GM18508 (cell line): ENCODE results near the gene LMO2.
"Not testable (repeated sequence)": the region's sequence is repeated elsewhere in the genome, so short reads cannot be mapped to it uniquely, and the experiment has no call there.

ENCODE experiments used
- ATAC-seq: cut with Tn5 transposase; IDR thresholded peaks from one replicate; pipeline ENCODE4 v1.9.1; 2021; ENCODE audit warnings: moderate number of reproducible peaks; ENCODE audit not compliant: insufficient read depth, unreplicated experiment

LMO2 gene

GRCh38 chr11:33866936-33867335 is 24.9 kb downstream of the LMO2 start:
- ATAC-seq = no peak

- ATAC-seq = no peak
These were observed 27.4 kb downstream of the LMO2 start for GRCh38 chr11:33864479-33864878.

- no peak for ATAC-seq
These were observed 28.3 kb downstream of the LMO2 start for GRCh38 chr11:33863418-33864172.

GRCh38 chr11:33861941-33862589 is 29.8 kb downstream of the LMO2 start:
- no peak for ATAC-seq

- ATAC-seq = no peak
These were observed 30.5 kb downstream of the LMO2 start for GRCh38 chr11:33861386-33861785.

- ATAC-seq = no peak
These were observed 30.9 kb downstream of the LMO2 start for GRCh38 chr11:33860926-33861325.

- no peak for ATAC-seq
These were observed 32.6 kb downstream of the LMO2 start for GRCh38 chr11:33859306-33859705.

GRCh38 chr11:33857933-33858371 is 33.9 kb downstream of the LMO2 start:
- no peak for ATAC-seq

GRCh38 chr11:33855500-33855899 is 36.4 kb downstream of the LMO2 start:
- no peak for ATAC-seq

- ATAC-seq = no peak
These were observed 43.0 kb downstream of the LMO2 start for GRCh38 chr11:33848717-33849390.

GRCh38 chr11:33847251-33847650 is 44.6 kb downstream of the LMO2 start:
- ATAC-seq = no peak

GRCh38 chr11:33844236-33844635 is 47.6 kb downstream of the LMO2 start:
- no peak for ATAC-seq

- no peak for ATAC-seq
These were observed 48.9 kb downstream of the LMO2 start for GRCh38 chr11:33843018-33843417.

- ATAC-seq = no peak
These were observed 49.5 kb downstream of the LMO2 start for GRCh38 chr11:33842236-33842915.

- ATAC-seq = not testable (repeated sequence)
These were observed 53.6 kb downstream of the LMO2 start for GRCh38 chr11:33838234-33838633.

- ATAC-seq = not testable (repeated sequence)
These were observed 54.5 kb downstream of the LMO2 start for GRCh38 chr11:33837334-33837733.

GRCh38 chr11:33835143-33835878 is 56.6 kb downstream of the LMO2 start:
- ATAC-seq = no peak

GRCh38 chr11:33832676-33833075 is 59.2 kb downstream of the LMO2 start:
- no peak for ATAC-seq

- no peak for ATAC-seq
These were observed 60.8 kb downstream of the LMO2 start for GRCh38 chr11:33830903-33831648.
